Uterus (tissue), 4 donors: ENCODE measurements around the gene GRIK2. TPM values are rescaled to one million over a fixed set of nuclear protein-coding genes. Genes with fewer than 3 reads are reported as not detected.

Experiments
- DNase-seq, 2 donors: peaks; one replicate each; pipeline ENCODE4 v3.0.0-alpha.2; 2019 to 2020
- H3K27ac ChIP-seq, 2 donors: fragments of 200-600 bp; sonication (generic); 1 replicate in 1 of 2; 2 replicates in 1 of 2; pipeline ENCODE4 v1.5.1; 2016 to 2018
- H3K27me3 ChIP-seq, 2 donors: fragments of 200-600 bp; sonication (generic); one replicate each; pipeline ENCODE4 v1.5.1; 2018 to 2019; ENCODE audit warnings: control low read depth in 1 of 2
- H3K36me3 ChIP-seq, 2 donors: fragments of 200-600 bp; sonication (generic); one replicate each; pipeline ENCODE4 v1.5.1; 2019; ENCODE audit warnings: control low read depth in 1 of 2
- H3K4me1 ChIP-seq, 2 donors: fragments of 200-600 bp; sonication (generic); one replicate each; pipeline ENCODE4 v1.5.1; 2018 to 2019; ENCODE audit warnings: control low read depth in 1 of 2
- H3K4me3 ChIP-seq, 2 donors: fragments of 200-600 bp; sonication (generic); 1 replicate in 1 of 2; 2 replicates in 1 of 2; pipeline ENCODE4 v1.5.1; 2018 to 2019; ENCODE audit warnings: mild to moderate bottlenecking in 1 of 2
- H3K9me3 ChIP-seq, 2 donors: fragments of 200-600 bp; sonication (generic); one replicate each; pipeline ENCODE4 v1.5.1; 2019; ENCODE audit warnings: control low read depth in 1 of 2
- CTCF ChIP-seq, 4 experiments: fragments of 200-600 bp in 2 of 4; fragments of 450-650 bp in 2 of 4; sonication (generic) in 2 of 4; IDR thresholded peaks; one replicate each; pipeline ENCODE4 v1.5.1; 2016 to 2019; ENCODE audit warnings: antibody characterized with exemption in 4 of 4, mild to moderate bottlenecking in 2 of 4, moderate library complexity in 1 of 4
- POLR2A ChIP-seq, 2 donors: fragments of 450-650 bp; IDR thresholded peaks; one replicate each; pipeline ENCODE4 v1.6.1; 2016; ENCODE audit warnings: antibody characterized with exemption in 2 of 2, mild to moderate bottlenecking in 1 of 2, moderate library complexity in 1 of 2
- intact Hi-C: fragments of 100-400 bp; cut with DNase I; formaldehyde crosslinking; loops from one replicate; pipeline ENCODE4 v1.15.1; 2023; ENCODE audit warnings: low total_unique reads
- total RNA-seq, 4 donors: library from RNA; depleted of rRNA in 3 of 4; stranded (reverse); fragments of >200 nt in 3 of 4; gene quantifications; one replicate each; pipeline versions ENCODE4 v1.1.0 to v1.2.4, GENCODE V29; 2014 to 2023
- donor health status: DM: yes; HTN: yes; CAD: no.

The GRIK2 gene
- total RNA-seq, 4 donors from 2014 or later = 0.76 to 13.1 TPM; not detected in 2

- DNase-seq = no peak
- H3K27me3 ChIP-seq = no peaks in the 10 kb centered on the region
- no peaks in the 10 kb centered on the region for H3K36me3 ChIP-seq
- no peak overlapping the region for H3K27ac ChIP-seq
- TF ChIP-seq CTCF (IDR thresholded peaks at IDR 0.05) (no peak), POLR2A (IDR thresholded peaks at IDR 0.05) (no peak)
- no peaks in the 10 kb centered on the region for H3K4me1 ChIP-seq
- intact Hi-C loops = no loop called here
- H3K9me3 ChIP-seq = no peaks in the 10 kb centered on the region
- no peak overlapping the region for H3K4me3 ChIP-seq
Observed at GRCh38 chr6:101878554-101879276, 485.2 kb downstream of the GRIK2 start.

DNA sequence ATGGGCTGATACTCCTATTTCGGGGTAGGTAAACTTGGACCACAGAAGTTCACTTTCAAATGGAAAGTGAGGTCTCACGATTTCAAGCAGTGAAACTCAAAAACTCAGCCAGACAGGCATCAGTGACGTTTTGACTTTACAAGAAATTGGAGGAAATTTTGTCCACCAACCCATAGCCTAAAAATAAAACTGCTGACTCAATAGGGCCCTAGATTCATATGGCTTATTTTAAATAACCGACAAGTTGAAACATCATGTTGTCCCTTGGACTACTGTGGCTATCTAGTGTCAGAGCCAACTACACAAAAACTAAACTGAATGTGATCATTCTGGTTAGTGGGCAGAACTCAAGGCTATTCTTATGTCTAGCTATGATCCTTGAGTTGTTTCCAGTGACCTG, 486.3 kb downstream of the GRIK2 start:
- TF ChIP-seq CTCF (IDR thresholded peaks at IDR 0.05) (no peak), POLR2A (IDR thresholded peaks at IDR 0.05) (no peak)
- intact Hi-C loops = no loop called here
- DNase-seq = no peak
- Histone ChIP-seq H3K27me3 (no peaks in the 10 kb centered on the region), H3K4me3 (no peak overlapping the region), H3K9me3 (no peaks in the 10 kb centered on the region), H3K4me1 (no peaks in the 10 kb centered on the region), H3K27ac (no peak overlapping the region), H3K36me3 (no peaks in the 10 kb centered on the region)

DNA sequence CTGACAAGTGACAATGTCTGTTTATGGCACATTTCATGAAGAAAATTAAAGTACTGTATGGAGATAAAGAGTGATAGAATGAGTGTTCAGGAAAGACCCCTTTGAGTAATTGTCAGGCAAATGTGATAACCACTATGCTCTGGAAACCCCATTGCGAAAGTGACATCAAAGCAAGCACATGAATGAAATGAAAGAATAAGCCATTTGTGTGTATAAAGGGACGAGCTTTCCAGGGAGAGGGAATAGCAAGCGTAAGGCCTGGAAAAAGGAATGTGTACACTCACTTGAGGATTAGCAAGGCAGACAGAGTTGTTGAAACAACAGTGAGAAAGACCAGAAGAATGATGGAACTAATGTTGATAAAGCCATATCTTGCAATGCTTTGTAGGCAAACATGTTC, 490.0 kb downstream of the GRIK2 start:
- Histone ChIP-seq H3K9me3 (no peaks in the 10 kb centered on the region), H3K4me1 (no peaks in the 10 kb centered on the region), H3K4me3 (no peak overlapping the region), H3K27me3 (no peaks in the 10 kb centered on the region), H3K36me3 (no peaks in the 10 kb centered on the region), H3K27ac (no peak overlapping the region)
- DNase-seq = no peak
- no peak for TF ChIP-seq CTCF (IDR thresholded peaks at IDR 0.05)
- TF ChIP-seq POLR2A (IDR thresholded peaks at IDR 0.05) = no peak
- intact Hi-C loops = no loop called here

- Histone ChIP-seq H3K27me3 (no peaks in the 10 kb centered on the region), H3K4me3 (no peak overlapping the region), H3K36me3 (no peaks in the 10 kb centered on the region), H3K4me1 (no peaks in the 10 kb centered on the region), H3K9me3 (no peaks in the 10 kb centered on the region), H3K27ac (no peak overlapping the region)
- TF ChIP-seq POLR2A (IDR thresholded peaks at IDR 0.05) (no peak), CTCF (IDR thresholded peaks at IDR 0.05) (no peak)
- intact Hi-C loops = no loop called here
- DNase-seq = no peak
Observed at GRCh38 chr6:101887532-101887931, 494.0 kb downstream of the GRIK2 start.

DNA sequence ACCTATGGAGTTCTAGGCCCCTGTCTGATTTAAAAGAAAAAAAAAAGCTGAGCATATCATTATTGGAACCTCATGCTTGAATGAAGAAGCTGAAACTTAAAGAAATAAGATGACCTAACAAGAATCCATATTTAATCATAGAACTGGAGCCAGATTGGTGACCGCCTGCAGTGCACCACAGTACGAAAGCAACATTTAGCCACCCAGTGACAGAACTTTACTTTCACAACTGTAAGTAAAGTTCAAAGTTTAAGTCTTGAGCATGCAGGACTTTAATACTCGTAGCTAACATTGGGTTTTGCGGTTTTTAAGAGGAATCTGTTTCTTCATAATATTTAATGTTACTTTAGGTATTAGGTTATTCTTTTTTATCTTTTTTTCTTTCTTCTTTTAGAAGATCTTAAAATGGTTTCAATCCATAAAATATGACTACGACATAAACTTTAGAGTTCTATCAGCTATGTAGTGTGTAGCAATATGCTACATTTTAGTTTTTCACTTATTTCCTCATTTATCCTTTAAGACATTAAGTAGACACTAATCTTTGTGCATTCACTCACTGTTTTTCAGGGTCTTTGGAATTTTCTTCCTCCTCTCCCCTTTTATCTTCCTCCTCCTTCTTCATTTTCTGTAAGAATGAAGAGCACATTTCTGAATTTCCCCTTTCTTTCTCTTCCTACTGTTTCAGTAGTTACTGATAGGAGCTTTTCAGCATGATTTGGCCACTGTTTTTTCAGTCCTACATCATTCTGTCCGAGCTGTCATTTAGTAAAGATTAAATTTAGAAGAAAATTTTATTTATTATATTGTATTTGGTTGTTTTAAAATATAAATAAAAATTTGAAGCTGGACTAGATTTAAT, 514.1 kb downstream of the GRIK2 start:
- H3K27ac ChIP-seq = no peak overlapping the region
- H3K36me3 ChIP-seq = no peaks in the 10 kb centered on the region
- H3K9me3 ChIP-seq = no peaks in the 10 kb centered on the region
- intact Hi-C loops = no loop called here
- H3K4me1 ChIP-seq = no peaks in the 10 kb centered on the region
- no peaks in the 10 kb centered on the region for H3K27me3 ChIP-seq
- TF ChIP-seq CTCF (IDR thresholded peaks at IDR 0.05) (no peak), POLR2A (IDR thresholded peaks at IDR 0.05) (no peak)
- no peak overlapping the region for H3K4me3 ChIP-seq
- DNase-seq = no peak
